GM23248 (cell line): ENCODE measurements around the gene YOD1. TPM values are rescaled to one million over a fixed set of nuclear protein-coding genes. Genes with fewer than 3 reads are reported as not detected.

ENCODE experiments used
- DNase-seq: peaks from one replicate; pipeline ENCODE4 v3.0.0-alpha.2; 2015
- H2AFZ ChIP-seq: fragments of 200-600 bp; sonication (generic); 2 replicates; pipeline ENCODE4 v1.6.1; 2016; ENCODE audit warnings: antibody characterized with exemption
- H3F3A ChIP-seq: fragments of 200-600 bp; sonication (generic); 2 replicates; pipeline ENCODE4 v1.6.1; 2016; ENCODE audit warnings: mild to moderate bottlenecking, antibody characterized with exemption, mixed run types; ENCODE audit not compliant: insufficient read depth
- H3K27ac ChIP-seq: fragments of 200-600 bp; sonication (generic); 2 replicates; pipeline ENCODE4 v1.5.1; 2016; ENCODE audit warnings: mild to moderate bottlenecking
- H3K27me3 ChIP-seq: fragments of 200-600 bp; sonication (generic); replicated peaks from 2 replicates; pipeline ENCODE4 v1.6.1; 2016; ENCODE audit warnings: mild to moderate bottlenecking; ENCODE audit not compliant: insufficient read depth
- H3K36me3 ChIP-seq: fragments of 200-600 bp; sonication (generic); 2 replicates; pipeline ENCODE4 v1.6.1; 2016; ENCODE audit warnings: low read depth, mild to moderate bottlenecking
- H3K4me1 ChIP-seq: fragments of 200-600 bp; sonication (generic); 2 replicates; pipeline ENCODE4 v1.6.1; 2016; ENCODE audit warnings: mild to moderate bottlenecking; ENCODE audit not compliant: insufficient read depth
- H3K4me2 ChIP-seq: fragments of 200-600 bp; sonication (generic); one replicate; pipeline ENCODE4 v1.6.1; 2016; ENCODE audit warnings: mild to moderate bottlenecking; ENCODE audit not compliant: unreplicated experiment
- H3K4me3 ChIP-seq: fragments of 200-600 bp; sonication (generic); 2 replicates; pipeline ENCODE4 v1.5.1; 2016; ENCODE audit warnings: mild to moderate bottlenecking
- H3K79me2 ChIP-seq: fragments of 200-600 bp; sonication (generic); 2 replicates; pipeline ENCODE4 v1.6.1; 2016; ENCODE audit warnings: mild to moderate bottlenecking; ENCODE audit not compliant: insufficient read depth
- H3K9ac ChIP-seq: fragments of 200-600 bp; sonication (generic); 2 replicates; pipeline ENCODE4 v1.6.1; 2016; ENCODE audit warnings: mild to moderate bottlenecking
- H3K9me2 ChIP-seq: fragments of 200-600 bp; sonication (generic); 2 replicates; pipeline ENCODE4 v1.6.1; 2016; ENCODE audit warnings: mixed run types, mild to moderate bottlenecking, moderate library complexity; ENCODE audit not compliant: insufficient read depth
- H3K9me3 ChIP-seq: fragments of 200-600 bp; sonication (generic); one replicate; pipeline ENCODE4 v1.6.1; 2017; ENCODE audit warnings: low read depth
- H4K20me1 ChIP-seq: fragments of 200-600 bp; sonication (generic); 2 replicates; pipeline ENCODE4 v1.6.0; 2016; ENCODE audit not compliant: insufficient read depth
- EZH2 ChIP-seq: fragments of 200-600 bp; sonication (generic); IDR thresholded peaks from 2 replicates; pipeline ENCODE4 v1.6.1; 2018; ENCODE audit warnings: antibody characterized with exemption, mild to moderate bottlenecking; ENCODE audit not compliant: insufficient read depth, poor library complexity, severe bottlenecking
- EZH2phosphoT487 ChIP-seq: fragments of 200-600 bp; sonication (generic); IDR thresholded peaks from 2 replicates; pipeline ENCODE4 v1.6.1; 2018; ENCODE audit warnings: antibody characterized with exemption, moderate library complexity, mild to moderate bottlenecking, low read depth; ENCODE audit not compliant: insufficient read depth
- WGBS, 2 experiments: methylation state at CpG; one replicate each; pipeline ENCODE4 v1.1.6; 2015 to 2017; ENCODE audit warnings: low lambda C conversion rate in 2 of 2, low coverage in 1 of 2; ENCODE audit errors: missing lambda C conversion rate in 2 of 2; 5-methylcytosine and 5-hydroxymethylcytosine counted together
- in situ Hi-C: fragments of 300-500 bp; cut with MboI; formaldehyde crosslinking; loops from 2 replicates; pipeline ENCODE4 v1.15.0; 2020
- polyA plus RNA-seq: library from polyadenylated mRNA; unstranded; fragments of >200 nt; fragmentation: Nextera tagmentation; extraction: Ambion mirVana; gene quantifications from 2 replicates; pipeline ENCODE4 v1.2.1, GENCODE V29; 2016
- total RNA-seq: library from RNA; depleted of rRNA; stranded (reverse); fragments of >200 nt; shearing (Covaris generic); gene quantifications from 2 replicates; pipeline ENCODE4 v1.2.3, GENCODE V29; 2014

Gene YOD1
- total and polyA plus RNA-seq, 2 experiments from 2014 or later, result 2.4 to 6.7 TPM

DNA sequence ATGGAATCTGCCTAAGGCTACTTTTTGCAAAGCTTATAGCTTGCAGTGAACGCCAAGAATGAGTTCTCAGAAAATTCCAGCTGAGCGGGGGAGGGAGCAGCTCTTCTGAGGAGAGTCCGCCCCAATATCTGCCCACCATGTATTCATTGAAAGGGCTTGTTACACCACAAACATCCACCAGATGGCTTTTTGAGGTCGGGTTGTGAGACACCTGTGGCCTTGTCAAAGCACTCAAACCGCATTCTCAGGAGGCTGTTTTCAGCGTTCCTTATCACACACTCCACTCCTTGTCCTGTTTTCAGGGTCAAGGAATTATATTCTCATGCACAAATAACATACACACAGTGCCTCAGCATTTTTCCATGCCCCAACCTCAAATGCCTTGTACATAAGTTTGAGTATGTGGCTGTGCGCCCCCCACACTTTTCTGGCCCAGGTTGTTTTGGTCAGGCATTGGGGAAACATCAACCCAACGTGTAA lies 33.7 kb upstream of the YOD1 start:
- H3K9me3 ChIP-seq, result no peaks in the 10 kb centered on the region

GRCh38 chr1:207084232-207084631 lies 33.2 kb upstream of the YOD1 start:
- H3K9me3 ChIP-seq, result no peaks in the 10 kb centered on the region
- H3K9ac ChIP-seq, result no peak overlapping the region
- H3F3A ChIP-seq, result no peaks in the 10 kb centered on the region
- no peak overlapping the region for H3K4me2 ChIP-seq
- peaks cover 21% of the 10 kb centered on the region for H3K27me3 ChIP-seq
- H2AFZ ChIP-seq, result no peak overlapping the region
- in situ Hi-C loops, result no loop called here
- TF ChIP-seq EZH2, result no peak
- no peak for TF ChIP-seq EZH2phosphoT487
- no peaks in the 10 kb centered on the region for H4K20me1 ChIP-seq
- WGBS, 2 experiments, result 56 to 57% methylated on average over 2 of the region's 2 CpGs
- no peaks in the 10 kb centered on the region for H3K9me2 ChIP-seq
- no peak overlapping the region for H3K4me3 ChIP-seq
- 0 out of 2 replicates have a peak, but pooled peaks cover 3% of the 10 kb centered on the region for H3K4me1 ChIP-seq
- peak; percentile 20 for DNase-seq
- no peaks in the 10 kb centered on the region for H3K36me3 ChIP-seq
- no peaks in the 10 kb centered on the region for H3K79me2 ChIP-seq
- H3K27ac ChIP-seq, result no peak overlapping the region

More for the DNA sequence above, 33.7 kb upstream of the YOD1 start:
- H3K9ac ChIP-seq, result no peak overlapping the region
- no peak overlapping the region for H3K4me3 ChIP-seq
- no peaks in the 10 kb centered on the region for H3K79me2 ChIP-seq
- no peak overlapping the region for H3K4me2 ChIP-seq
- in situ Hi-C loops, result loop anchor here (5.0 kb wide), 1 partner anchor 333 kb away; no protein-coding TSS in a partner anchor
- 25 to 28% methylated on average over 8 of the region's 8 CpGs for WGBS, 2 experiments
- H3K27me3 ChIP-seq, result peaks cover 21% of the 10 kb centered on the region
- no peaks in the 10 kb centered on the region for H4K20me1 ChIP-seq
- H3F3A ChIP-seq, result no peaks in the 10 kb centered on the region
- H2AFZ ChIP-seq, result no peak overlapping the region
- peak; percentile 63 for DNase-seq
- no peak overlapping the region for H3K27ac ChIP-seq
- no peaks in the 10 kb centered on the region for H3K9me2 ChIP-seq
- H3K4me1 ChIP-seq, result 0 out of 2 replicates have a peak, but pooled peaks cover 3% of the 10 kb centered on the region
- TF ChIP-seq EZH2phosphoT487 (no peak), EZH2 (no peak)
- no peaks in the 10 kb centered on the region for H3K36me3 ChIP-seq

GRCh38 chr1:207081806-207082205 lies 30.8 kb upstream of the YOD1 start:
- 58 to 77% methylated on average over 2 of the region's 2 CpGs for WGBS, 2 experiments
- Histone ChIP-seq H3K27me3 (peaks cover 18% of the 10 kb centered on the region), H3K9ac (no peak overlapping the region), H2AFZ (no peak overlapping the region), H3K9me2 (no peaks in the 10 kb centered on the region), H3K27ac (no peak overlapping the region), H4K20me1 (no peaks in the 10 kb centered on the region), H3K9me3 (no peaks in the 10 kb centered on the region), H3K79me2 (no peaks in the 10 kb centered on the region), H3K4me1 (0 out of 2 replicates have a peak, but pooled peaks cover 3% of the 10 kb centered on the region), H3K36me3 (no peaks in the 10 kb centered on the region), H3K4me3 (no peak overlapping the region), H3F3A (no peaks in the 10 kb centered on the region), H3K4me2 (no peak overlapping the region)
- no peak for DNase-seq
- in situ Hi-C loops, result no loop called here
- TF ChIP-seq EZH2, result no peak
- TF ChIP-seq EZH2phosphoT487, result no peak

DNA sequence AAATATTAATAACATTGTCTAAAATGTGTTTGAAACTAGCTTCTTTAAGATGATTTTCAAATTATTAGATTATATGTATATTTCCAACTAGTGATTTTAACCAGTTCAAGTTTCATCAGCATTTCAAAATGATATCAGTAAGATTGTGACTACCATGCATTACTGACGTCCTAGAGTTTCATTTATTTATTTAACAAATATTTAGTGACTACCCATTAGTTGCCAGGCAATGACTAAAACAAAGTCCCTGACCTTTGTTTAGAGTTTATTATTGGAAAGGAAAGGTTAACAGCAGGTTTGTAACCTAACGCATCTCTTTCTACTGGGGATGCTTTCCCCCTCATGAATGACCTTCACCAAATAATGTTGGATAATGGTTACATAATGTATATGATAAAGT lies 30.1 kb upstream of the YOD1 start:
- Histone ChIP-seq H3F3A (no peaks in the 10 kb centered on the region), H3K36me3 (no peaks in the 10 kb centered on the region), H3K27ac (no peak overlapping the region), H3K9ac (no peak overlapping the region), H3K9me2 (no peaks in the 10 kb centered on the region), H4K20me1 (no peaks in the 10 kb centered on the region), H3K4me2 (no peak overlapping the region), H3K4me1 (0 out of 2 replicates have a peak, but pooled peaks cover 3% of the 10 kb centered on the region), H3K9me3 (no peaks in the 10 kb centered on the region), H3K79me2 (no peaks in the 10 kb centered on the region), H2AFZ (no peak overlapping the region), H3K27me3 (peaks cover 12% of the 10 kb centered on the region; the same call in 1 of the 2 replicates), H3K4me3 (no peak overlapping the region)
- in situ Hi-C loops, result no loop called here
- 41 to 42% methylated on average over 2 of the region's 2 CpGs for WGBS, 2 experiments
- no peak for TF ChIP-seq EZH2phosphoT487
- TF ChIP-seq EZH2, result no peak
- no peak for DNase-seq
